Inflammatory macrophage treated with lipopolysaccharide for 1 hour (primary cell): ENCODE results near the gene TRMT6.

Experiments
- DNase-seq, 2 donors: peaks; one replicate each; pipeline ENCODE4 v3.0.0-alpha.2; 2020 to 2022

TRMT6 gene

GRCh38 chr20:5950271-5951031, at the start of gene TRMT6, which contains the start of gene MCM8:
TRMT6 (minus strand) TSS chr20:5950533; CDS start chr20:5950405, 128 bp downstream.
MCM8 (plus strand) TSS chr20:5950652; CDS start chr20:5952016, 1,364 bp downstream.
- DNase-seq, result peak; percentile 93 to 97

DNA sequence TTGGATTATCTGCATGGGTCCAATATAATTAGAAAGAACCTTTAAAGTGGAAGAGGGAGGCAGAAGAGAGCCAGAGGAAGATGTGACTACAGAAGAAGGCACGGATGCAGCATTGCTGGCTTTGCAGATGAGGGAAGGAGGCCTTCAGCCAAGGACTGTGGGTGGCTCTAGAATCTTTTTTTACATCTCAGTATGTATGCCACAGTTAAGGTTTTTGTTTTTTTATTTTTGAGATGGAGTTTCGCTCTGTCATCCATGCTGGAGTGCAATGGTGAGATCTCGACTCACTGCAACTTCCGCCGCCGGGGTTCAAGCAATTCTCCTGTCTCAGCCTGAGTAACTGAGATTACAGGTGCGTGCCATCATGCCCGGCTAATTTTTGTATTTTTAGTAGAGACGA, 49.5 kb upstream of the TRMT6 start:
- DNase-seq, result no peak

DNA sequence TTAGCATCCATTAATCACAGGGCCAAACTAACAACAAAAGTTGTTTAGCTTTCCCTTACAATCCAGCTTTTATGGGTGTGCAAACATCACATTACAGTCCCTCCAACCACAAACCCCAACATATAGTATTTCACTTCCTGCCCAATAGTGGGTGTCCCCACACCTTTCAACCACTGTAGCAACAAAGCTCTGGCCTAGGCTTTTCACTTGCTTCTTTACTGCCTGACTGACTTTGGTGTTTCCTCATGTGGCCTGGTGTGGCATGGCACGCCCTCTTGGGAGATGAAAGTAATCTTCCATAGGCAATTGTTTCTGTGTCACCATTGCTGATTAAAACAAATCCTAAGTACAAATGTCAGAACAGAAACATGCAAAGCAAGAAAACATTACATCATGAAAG, 46.4 kb upstream of the TRMT6 start:
- no peak for DNase-seq

- no peak for DNase-seq
These were observed 41.5 kb upstream of the TRMT6 start for GRCh38 chr20:5991623-5992441.

GRCh38 chr20:5990946-5991345, 40.6 kb upstream of the TRMT6 start:
- DNase-seq, result no peak

DNA sequence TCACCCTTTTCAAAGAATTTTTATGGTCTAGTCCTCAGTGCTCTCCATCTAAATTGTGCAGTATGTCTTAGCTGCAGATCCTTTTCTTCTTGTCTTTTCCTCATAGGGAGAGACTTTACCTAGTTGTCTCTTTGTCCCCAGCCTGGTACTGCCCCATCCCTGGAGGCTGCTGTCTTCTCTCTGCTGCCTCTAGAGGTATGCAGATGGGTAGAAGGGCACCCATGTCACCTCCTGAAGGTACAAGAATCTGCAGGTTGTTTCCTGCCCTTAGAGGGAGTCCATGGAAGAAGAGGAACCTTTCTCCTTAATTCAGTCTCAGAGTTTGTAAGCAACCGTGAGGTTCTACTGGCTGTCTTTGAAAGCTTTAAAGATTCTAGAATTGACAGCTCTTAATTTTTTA, 39.2 kb upstream of the TRMT6 start:
- DNase-seq, result no peak

- DNase-seq, result no peak
These were observed 37.0 kb upstream of the TRMT6 start for GRCh38 chr20:5987383-5987782.

DNA sequence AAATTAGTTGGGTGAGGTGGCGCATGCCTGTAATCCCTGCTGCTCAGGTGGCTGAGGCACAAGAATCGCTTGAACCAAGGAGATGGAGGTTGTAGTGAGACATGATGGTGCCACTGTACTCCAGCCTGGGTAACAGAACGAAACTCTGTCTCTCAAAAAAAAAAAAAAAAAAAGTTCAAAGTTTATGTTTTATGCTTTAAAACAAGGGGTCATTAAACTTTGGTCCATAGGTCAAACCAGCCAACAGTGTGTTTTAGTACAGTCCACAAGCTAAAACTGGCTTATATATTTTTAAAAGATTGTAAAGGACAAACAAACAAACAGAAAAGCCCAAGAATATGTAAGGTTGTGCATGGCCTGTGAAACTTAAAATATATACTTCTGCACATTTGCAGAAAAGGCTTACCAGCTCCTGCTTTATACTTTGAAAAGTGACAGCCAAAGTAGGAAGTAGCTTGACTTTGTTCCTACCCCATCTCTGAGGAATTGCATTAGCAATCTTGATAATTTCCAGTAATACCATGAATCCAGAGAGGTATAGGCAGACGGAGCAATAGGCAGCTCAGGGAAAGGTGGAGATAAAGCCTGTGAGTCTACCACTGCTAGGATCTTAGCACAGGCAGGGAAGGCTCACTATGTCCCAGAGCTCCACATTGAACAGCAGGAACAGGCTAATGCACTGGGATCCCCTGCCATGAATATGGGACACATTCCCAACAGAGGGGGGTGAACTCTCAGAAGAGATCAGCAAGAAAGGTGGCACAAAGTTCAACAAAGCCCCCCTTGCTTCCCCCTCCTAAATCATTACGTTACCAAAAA, 30.6 kb upstream of the TRMT6 start:
- DNase-seq, result no peak

- DNase-seq, result no peak
These were observed 29.5 kb upstream of the TRMT6 start for GRCh38 chr20:5979801-5980200.

- no peak for DNase-seq
These were observed 27.6 kb upstream of the TRMT6 start for GRCh38 chr20:5977975-5978374.

GRCh38 chr20:5977223-5977622, 26.9 kb upstream of the TRMT6 start:
- no peak for DNase-seq

GRCh38 chr20:5975778-5976177, 25.4 kb upstream of the TRMT6 start:
- no peak for DNase-seq

DNA sequence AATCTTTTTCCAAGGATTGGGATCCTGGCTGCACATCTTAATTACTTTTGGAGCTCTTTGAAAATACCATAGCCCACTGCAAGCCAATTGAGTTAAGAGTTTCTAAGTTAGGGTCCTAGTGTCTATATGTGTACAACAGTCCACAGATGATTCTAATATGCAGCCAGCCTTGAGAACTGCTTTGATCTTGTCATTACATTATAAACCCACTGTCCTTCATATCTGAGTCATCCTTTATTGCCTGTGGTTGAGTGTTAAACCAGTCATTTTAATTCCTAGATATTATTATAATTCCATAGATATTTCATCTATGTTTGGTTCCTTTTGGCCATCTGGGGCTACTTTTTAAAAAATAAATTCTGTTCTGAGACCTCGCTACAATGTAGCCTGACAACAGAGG, 24.2 kb upstream of the TRMT6 start:
- no peak for DNase-seq

- DNase-seq, result peak; percentile 21 to 28
These were observed 23.6 kb upstream of the TRMT6 start for GRCh38 chr20:5973971-5974370.

GRCh38 chr20:5973172-5973571, 22.8 kb upstream of the TRMT6 start:
- DNase-seq, result no peak

DNA sequence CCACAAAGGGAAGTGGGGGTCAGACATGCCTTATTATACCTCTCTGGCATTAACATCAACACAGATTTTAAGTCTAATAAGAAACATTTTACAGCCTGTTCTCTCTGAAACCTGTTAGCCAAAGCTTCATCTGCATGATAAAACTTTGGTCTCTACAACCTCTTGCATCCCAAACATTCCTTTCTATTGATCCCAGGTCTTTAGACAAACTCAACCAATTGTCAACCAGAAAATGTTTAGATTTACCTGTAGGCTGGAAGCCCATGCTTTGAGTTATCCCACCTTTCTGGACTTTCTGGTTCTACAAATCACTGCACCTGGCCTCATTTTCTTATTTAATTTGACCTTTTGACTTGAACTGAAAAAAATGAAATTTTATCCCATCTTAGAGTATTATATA, 20.9 kb upstream of the TRMT6 start:
- no peak for DNase-seq

- no peak for DNase-seq
These were observed 20.0 kb upstream of the TRMT6 start for GRCh38 chr20:5970381-5970780.

DNA sequence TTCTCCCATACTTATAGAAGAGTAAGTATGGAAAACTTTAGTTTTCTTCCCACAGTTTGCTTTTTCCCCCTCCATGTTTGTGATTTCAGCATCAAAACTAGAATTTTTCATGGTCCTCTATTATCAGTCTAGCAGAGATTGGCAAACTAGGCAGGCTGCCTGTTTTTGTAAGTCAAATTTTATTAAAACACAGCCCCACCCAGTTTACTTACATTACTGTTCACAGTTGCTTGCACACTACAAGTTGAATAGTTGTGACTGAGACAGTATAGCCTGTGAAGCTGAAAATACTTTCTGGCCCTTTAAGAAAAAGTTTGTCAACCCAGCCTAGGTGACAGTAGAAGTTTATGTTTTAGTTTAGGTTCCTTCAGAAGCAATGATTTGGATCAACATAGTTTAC, 19.6 kb upstream of the TRMT6 start:
- no peak for DNase-seq

DNA sequence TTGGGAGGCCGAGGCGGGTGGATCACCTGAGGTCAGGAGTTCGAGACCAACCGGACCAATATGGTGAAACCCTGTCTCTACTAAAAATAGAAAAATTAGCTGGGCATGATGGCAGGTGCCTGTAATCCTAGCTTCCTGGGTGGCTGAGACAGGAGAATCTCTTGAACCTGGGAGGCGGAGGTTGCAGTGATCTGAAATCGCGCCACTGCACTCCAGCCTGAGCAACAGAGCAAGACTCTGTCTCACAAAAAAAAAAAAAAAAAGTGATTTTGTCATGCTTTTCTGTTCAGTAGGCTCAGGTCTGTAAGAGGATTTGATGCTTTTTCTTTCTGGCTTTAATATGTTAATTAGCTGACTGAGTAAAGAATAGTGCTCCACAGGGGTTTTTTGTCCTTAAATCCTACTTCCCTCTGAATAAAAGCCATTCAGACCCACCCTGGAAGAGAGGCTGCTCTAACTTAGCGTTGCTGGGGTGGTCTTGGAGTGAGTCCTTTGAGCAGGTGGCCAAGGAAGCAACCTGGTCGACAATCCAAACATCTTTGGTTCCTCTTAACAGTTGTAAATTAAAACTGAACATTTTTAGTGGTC, 19.1 kb upstream of the TRMT6 start:
- DNase-seq, result no peak

DNA sequence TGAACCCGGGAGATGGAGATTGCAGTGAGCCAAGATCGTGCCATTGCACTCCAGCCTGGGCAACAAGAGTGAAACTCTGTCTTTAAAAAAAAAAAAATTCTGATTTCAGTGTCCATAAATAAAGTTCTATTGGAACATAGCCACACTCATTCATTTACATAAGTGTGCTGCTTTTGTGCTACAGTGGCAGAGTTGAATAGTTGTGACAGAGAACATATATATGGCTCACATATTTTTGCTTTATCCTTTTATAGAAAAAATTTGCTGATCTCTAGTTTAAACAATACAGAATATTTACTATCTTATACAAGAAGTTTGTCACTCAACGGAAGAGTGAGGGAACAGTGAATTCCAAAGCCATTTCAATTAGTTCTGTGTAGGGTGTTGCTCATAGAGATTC, 18.1 kb upstream of the TRMT6 start:
- DNase-seq, result no peak

DNA sequence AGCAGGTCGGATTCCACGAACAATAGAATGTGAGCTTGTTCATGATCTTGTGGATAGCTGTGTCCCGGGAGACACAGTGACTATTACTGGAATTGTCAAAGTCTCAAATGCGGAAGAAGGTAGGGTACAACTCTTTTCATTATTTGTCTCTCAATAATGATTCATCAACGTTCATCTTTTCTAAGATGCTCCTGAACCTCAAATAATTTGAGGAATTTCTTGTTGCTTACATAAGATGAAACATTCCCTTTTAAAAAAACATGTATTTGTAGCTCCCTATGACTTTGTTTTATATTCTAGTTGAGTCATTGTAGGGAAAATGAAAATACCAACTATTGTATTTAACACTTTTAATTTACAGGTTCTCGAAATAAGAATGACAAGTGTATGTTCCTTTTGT, 17.1 kb upstream of the TRMT6 start:
- no peak for DNase-seq

DNA sequence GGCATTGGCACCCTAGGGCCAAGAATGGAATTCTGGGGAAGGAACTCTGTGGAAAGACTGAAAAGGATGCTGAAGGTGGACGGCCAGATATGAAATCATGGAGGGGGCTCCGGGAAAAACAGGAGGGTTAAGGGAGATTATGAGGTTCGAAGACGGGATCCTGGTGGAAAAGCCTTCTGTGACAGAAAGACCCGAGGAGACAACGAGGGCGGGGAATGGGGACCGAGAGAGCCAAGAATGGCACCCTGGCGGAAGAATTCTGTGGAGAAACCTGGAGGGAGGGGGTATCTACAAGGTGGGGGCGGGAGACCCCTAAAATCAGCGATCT, 426 bp downstream of the TRMT6 start:
- no peak for DNase-seq

DNA sequence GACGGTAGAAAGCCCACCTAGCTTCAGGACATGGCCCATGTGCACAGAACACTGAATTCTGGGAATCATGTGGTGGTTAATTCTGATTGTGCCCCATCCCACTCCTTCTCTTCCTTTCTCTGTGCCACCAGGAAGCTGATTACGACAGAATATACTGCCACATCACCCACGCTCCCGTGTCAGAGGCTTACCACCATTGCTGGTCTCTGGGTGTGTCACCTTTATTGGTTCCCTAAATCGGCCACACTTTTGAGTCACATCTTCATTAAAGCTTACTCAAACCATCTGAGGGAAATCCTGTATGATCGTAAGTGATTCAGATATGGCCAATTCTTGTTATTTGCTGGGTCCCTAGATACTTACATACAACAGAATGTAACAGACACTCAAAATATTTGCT, 3.1 kb downstream of the TRMT6 start:
- DNase-seq, result peak; percentile 93 to 96
